ENCODE measurements around the gene DDAH1.

DNA sequence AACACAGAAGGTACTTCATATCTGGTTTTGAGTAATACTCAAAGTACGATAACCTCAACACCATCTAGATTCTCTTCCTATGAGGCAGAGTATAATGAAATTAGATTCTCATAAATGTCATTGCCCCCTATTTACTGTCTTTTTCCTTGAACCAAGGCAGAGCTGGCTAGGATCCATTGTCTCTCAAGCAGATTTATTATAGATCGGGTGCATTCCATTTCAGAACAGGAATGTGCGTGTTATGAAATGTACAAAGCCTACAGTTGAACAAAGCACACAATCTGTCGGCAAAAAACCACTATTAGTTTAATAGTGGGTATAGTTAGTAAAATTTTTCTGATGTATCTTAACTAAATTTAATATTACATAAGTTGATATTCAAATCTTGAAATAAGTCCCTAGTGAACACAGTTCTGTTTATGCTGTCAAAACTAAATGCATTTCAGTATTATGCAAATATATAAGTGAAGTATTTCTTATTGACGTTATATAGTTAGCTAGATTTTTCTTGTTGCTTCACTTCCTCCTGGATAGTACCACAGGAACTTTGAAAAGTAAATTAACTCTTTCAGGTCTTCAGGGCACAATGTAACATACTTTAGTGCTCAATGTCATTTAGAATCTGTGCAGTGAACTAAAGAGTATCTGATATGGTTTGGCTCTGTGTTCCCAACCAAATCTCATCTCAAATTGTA is 92.1 kb downstream of the DDAH1 start:
- no peak for TF ChIP-seq POLR2A (IDR thresholded peaks at IDR 0.05; ENCODE audit: low read length)
- no peak for TF ChIP-seq GATA1 (IDR thresholded peaks at IDR 0.05; ENCODE audit: low read depth, low read length)
